ENCODE data around the gene MARCHF4.

DNA sequence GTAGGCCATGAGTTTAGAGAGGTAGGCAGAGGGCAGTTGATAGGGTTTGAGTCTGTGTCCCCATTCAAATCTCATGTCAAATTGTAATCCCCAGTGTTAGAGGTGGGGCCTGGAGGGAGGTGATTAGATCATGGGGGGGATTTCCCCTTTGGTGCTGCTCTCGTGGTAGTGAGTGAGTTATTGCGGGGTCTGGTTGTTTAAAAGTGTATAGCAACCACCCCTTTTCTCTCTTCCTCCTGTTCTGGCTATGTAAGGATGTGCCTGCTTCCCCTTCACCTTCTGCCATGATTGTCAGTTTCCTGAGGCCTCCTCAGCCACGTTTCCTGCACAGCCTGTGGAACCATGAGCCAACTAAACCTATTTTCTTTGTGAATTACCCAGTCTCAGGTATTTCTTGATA lies 25.5 kb downstream of the MARCHF4 start:
- TF ChIP-seq POLR2AphosphoS5 (IDR thresholded peaks at IDR 0.05; ENCODE audit: low read depth, low read length) (no peak), POLR2A (IDR thresholded peaks at IDR 0.05; ENCODE audit: low read depth, low read length) (no peak), TAF1 (IDR thresholded peaks at IDR 0.05; ENCODE audit: low read depth, low read length) (no peak), SPI1 (IDR thresholded peaks at IDR 0.05; ENCODE audit: low read depth, low read length) (no peak)

All from GM12891 (cell line).